SU-DHL-6 (cell line): ENCODE measurements around the gene FITM2.

ENCODE experiments used
- EZH2phosphoT487 ChIP-seq: fragments of 200-600 bp; sonication (generic), shearing (Covaris generic); conservative IDR thresholded peaks from 2 replicates; pipeline ENCODE4 v1.6.1; 2018; ENCODE audit warnings: mild to moderate bottlenecking, antibody characterized with exemption, low read length, moderate library complexity, mixed read lengths
- TF ChIP-seq, protein P1 (sequence below): fragments of 200-600 bp; sonication (generic); IDR thresholded peaks from one replicate; pipeline ENCODE4 v1.5.1; 2017; ENCODE audit warnings: antibody characterized with exemption, mild to moderate bottlenecking, low read length, moderate library complexity; ENCODE audit not compliant: insufficient read depth, poor library complexity, severe bottlenecking

DNA sequence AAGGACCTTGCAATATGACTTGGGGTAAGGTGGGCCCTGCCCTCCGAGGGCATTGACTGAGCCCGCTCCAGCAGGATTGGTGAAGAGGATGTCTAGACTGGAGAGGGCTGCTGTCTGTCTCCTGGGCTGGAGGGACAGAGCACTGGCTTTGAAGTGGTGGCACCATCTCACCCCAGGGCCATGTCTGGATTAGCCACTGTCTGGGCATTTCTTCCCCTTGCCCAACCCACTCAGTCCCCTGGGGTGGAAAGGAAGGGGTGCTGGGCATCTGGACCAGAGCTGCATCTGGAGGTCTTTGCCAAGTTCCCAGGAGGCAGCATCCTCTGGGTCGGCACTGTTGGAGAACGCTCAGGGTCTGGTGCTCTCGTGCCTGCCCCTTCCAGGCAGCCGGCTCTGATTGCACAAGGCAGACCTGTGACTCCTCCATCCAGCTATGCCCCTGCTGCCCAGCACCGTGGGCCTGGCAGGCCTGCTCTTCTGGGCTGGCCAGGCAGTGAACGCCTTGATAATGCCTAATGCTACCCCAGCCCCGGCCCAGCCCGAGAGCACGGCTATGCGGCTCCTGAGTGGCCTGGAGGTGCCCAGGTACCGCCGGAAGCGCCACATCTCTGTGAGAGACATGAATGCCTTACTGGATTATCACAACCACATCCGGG is 25.9 kb upstream of the FITM2 start, which contains the start of gene R3HDML:
- TF ChIP-seq, protein P1, sequence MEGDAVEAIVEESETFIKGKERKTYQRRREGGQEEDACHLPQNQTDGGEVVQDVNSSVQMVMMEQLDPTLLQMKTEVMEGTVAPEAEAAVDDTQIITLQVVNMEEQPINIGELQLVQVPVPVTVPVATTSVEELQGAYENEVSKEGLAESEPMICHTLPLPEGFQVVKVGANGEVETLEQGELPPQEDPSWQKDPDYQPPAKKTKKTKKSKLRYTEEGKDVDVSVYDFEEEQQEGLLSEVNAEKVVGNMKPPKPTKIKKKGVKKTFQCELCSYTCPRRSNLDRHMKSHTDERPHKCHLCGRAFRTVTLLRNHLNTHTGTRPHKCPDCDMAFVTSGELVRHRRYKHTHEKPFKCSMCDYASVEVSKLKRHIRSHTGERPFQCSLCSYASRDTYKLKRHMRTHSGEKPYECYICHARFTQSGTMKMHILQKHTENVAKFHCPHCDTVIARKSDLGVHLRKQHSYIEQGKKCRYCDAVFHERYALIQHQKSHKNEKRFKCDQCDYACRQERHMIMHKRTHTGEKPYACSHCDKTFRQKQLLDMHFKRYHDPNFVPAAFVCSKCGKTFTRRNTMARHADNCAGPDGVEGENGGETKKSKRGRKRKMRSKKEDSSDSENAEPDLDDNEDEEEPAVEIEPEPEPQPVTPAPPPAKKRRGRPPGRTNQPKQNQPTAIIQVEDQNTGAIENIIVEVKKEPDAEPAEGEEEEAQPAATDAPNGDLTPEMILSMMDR: no peak
- no peak for TF ChIP-seq EZH2phosphoT487
